HG03354 (cell line): ENCODE measurements around the gene TRPV2.
"Not testable (repeated sequence)": the region's sequence is repeated elsewhere in the genome, so short reads cannot be mapped to it uniquely, and the experiment has no call there.

Source experiments
- ATAC-seq: cut with Tn5 transposase; IDR thresholded peaks from one replicate; pipeline ENCODE4 v1.9.1; 2021; ENCODE audit warnings: mild to moderate bottlenecking; ENCODE audit not compliant: unreplicated experiment, poor library complexity, severe bottlenecking

TRPV2 gene

DNA sequence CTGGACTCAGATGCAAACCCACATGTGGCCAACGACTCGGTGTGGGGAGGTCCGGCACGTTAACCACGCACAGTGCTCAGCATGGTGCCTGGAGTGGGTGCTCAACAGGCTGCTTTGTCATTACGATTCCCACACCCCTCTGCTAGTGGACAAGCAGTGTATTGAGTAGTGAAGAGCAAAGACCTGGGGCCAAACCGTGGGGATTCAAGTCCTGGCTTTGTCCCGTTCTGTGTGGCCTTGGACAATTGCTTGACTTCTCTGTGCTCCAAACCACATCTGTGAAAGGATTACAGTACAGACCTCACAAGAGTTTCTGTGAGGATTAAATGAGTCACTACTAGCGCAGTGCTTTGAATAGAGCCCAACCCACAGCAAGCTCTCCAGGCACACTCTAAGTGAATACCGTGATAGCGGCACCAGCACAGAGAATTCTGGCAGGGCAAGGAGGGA lies 33.8 kb downstream of the TRPV2 start:
- ATAC-seq, result no peak

DNA sequence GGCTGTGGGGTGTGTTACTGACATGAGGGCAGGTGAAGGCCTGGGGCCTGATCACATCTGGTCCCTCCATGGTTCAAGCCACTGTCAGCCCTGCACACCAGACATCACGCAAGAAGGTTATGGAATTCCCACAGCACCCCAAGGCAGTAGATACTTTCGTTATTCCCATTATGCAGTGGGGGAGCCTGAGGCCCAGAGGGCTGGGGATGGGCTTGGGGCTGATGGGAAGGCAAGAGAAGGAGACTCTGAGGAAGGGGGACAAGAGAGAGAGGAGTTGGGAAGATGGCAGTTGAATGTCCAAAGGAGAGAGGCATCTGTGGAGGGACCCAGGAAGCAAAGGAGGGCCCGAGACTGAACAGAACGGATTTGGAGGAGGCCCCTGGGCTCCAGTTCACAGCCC lies 34.7 kb downstream of the TRPV2 start:
- ATAC-seq, result no peak

DNA sequence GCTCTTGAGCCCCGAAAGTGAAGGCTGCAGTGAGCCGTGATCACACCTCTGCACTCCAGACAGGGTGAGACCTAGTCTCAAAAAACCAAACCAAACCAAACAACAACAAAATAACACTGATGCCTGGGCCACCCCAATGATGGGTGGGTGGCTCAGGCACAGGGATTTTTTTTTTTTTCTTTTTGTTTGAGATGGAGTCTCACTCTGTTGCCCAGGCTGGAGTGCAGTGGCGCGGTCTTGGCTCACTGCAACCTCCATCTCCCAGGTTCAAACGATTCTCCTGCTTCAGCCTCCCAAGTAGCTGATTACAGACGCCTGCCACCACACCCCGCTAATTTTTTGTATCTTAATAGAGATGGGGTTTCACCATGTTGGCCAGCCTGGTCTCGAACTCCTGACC lies 36.9 kb downstream of the TRPV2 start:
- ATAC-seq, result not testable (repeated sequence)

DNA sequence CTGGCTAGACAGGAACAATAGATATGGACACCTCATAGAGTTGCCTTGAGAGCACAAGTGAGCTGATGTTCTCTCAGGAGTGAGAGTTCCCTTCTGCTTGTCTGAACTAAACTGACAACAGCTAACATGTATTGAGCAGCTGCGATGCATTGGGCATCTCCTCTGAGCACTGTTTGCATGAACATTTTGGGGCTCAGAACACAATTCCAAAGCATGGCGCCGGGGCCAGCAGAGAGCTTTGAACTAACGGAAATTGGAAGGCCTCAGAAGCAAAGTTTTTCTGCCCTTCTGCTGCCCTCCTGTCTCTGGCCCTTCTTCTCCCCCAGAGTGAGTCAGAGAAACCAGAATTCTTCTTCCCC lies 38.1 kb downstream of the TRPV2 start:
- ATAC-seq, result no peak

DNA sequence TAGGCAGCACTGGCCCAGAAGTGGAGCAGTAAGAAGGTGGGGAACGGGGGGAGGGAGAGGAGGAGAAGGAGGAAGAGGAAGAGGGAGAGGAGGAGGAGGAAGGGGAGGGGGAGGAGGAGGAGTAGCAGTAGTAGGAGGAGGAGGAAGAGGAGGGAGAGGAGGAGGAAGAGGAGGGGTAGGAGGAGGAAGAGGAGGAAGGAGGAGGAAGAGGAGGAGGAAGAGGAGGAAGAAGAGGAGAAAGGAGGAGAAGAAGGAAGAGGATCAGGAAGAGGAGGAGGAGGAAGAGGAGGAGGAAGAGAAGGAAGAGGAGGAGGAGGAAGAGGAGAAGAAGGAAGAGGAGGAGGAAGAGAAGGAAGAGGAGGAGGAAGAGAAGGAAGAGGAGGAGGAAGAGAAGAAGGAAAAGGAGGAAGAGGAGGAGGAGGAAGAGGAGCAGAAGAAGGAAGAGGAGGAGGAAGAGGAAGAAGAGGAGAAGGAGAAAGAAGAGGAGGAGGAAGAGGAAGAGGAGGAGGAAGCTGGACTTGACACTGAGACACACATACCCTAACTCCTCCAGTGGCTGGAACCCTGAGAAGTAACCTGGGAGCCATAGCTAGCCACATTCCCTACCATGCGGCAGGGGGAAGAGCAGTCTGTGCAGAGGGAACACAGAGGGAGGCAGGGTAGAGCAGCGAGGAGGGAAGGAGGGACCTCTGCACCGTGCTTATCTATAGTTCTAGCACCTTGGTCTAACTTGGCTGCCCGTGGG lies 40.8 kb downstream of the TRPV2 start:
- no peak for ATAC-seq

DNA sequence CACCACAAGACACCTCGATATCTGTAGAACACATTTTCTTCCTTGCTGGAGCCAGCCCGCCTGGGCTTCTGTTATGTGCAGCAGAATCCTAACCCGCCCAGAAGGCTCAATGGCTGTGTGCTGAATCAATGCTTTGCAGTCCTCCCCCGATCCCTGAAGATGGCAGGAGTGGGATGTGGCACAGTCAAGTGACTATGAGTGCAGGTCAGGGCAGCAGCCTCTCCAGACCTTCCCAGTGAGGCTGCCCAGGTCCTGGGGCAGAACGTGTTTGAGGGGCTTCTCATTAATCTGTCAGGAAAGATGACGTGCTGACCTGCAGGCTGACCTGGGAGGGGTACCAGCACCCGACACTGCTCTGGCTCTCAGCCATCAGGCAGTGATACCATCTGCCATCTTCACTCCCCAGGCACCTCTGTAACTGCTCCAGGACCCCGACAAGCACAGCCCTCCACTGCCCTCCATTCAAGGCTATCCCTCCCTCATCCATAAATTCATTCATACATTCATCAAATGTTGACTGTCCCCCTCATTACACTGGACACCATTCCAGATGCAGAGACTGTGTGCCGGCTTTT lies 41.5 kb downstream of the TRPV2 start:
- no peak for ATAC-seq

DNA sequence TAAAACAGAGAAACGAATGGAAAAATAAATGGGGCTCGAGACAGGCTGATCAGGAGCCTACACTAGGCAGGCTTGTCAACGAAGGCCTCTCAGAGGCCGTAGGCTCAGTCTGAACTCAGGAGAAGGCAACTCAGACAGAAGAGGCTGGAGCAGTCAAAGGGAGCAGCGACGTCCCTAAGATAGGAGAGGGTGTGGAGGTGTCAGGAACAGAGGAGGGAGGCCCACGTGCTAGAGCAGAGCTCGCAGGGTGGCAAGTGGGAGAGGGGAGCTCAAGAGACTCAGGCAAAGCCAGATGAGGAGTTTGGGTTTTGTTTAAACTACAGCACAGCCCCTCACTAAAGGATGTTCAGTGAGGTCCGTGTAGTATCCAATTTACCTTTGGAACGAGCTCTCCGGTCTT lies 43.9 kb downstream of the TRPV2 start:
- ATAC-seq, result no peak

DNA sequence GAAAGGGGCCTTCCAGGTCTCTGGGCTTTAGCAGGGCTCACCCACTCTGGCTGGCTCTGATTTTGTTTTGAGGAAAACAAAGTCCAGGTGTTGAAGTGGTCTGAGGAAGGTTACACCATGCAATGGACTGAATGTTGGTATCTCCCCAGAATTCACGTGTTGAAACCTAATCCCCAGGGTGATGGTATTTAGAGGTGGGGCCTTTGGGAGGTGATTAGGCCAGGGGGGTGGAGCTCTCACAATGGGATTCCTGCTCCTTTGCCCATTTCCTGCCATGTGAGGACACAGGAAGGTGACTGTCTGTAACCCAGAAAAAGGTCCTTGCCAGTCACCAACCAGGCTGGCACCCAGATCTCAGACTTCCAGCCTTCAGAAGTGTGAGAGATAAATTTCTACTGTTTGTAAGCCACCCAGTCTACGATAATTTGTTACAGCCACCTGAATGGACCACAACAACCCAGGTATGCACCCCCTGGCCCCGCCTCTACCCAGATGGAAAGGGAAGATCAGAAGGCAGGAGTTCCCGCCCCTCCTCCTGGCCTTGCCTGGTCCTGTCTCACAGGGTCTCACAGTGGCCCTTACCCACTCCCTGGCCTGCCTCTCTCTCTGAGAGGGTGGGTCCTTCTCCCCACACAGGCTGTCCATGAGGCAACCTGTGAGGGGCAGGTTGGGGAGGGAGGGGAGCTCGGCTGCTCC lies 44.6 kb downstream of the TRPV2 start:
- ATAC-seq, result no peak

DNA sequence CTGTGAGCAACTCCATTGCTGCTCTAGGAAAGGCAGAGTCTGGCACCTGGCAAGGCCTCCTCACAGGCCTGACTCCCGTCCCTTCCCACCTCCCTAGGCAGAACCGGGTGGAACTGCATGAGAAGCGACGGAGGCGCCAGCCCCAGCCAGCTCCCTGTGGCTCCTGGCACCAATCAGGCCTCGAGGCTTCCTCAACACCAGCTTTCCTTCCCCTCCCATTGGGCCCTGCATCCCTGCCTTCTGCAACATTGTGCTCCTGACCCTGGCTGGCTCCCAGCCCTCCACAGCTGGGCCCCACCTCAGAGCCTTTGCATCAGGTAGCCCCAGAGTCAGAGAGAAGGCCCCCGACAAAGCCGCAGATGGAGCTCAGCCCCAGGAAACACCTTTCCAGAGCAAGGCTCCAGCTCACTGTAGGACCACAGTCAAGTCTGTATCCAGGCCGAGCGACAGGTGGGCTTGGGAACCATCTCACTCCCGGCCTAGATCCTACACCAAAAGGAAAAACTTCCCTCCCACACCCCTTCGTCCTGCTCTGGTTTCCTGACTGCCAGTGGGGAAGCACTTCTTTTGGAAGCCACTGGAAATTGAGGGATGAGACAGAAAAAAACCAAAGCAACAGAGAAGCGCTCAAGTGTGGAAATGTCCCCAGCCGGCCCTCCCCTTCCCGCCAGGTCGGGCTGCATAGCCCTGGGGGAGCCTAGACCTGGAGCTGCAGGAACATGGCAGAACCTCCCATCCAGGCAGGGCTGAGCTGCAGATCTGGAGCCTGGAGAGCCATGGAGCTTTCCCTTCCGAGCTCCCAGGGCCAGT lies 45.6 kb downstream of the TRPV2 start:
- no peak for ATAC-seq

DNA sequence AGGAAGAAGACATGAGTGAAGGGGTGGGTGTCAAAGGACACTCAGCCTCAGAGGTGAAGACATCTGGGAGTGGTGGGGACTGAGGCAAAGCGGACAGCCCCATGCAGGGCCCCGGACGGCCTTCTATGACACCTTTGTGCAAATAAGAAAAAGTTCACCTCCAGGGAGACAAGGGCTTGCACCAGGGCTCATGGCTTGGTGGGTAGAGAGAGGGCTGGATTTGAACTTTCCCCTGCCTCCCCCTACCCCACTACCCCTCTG lies 46.2 kb downstream of the TRPV2 start:
- ATAC-seq, result no peak

DNA sequence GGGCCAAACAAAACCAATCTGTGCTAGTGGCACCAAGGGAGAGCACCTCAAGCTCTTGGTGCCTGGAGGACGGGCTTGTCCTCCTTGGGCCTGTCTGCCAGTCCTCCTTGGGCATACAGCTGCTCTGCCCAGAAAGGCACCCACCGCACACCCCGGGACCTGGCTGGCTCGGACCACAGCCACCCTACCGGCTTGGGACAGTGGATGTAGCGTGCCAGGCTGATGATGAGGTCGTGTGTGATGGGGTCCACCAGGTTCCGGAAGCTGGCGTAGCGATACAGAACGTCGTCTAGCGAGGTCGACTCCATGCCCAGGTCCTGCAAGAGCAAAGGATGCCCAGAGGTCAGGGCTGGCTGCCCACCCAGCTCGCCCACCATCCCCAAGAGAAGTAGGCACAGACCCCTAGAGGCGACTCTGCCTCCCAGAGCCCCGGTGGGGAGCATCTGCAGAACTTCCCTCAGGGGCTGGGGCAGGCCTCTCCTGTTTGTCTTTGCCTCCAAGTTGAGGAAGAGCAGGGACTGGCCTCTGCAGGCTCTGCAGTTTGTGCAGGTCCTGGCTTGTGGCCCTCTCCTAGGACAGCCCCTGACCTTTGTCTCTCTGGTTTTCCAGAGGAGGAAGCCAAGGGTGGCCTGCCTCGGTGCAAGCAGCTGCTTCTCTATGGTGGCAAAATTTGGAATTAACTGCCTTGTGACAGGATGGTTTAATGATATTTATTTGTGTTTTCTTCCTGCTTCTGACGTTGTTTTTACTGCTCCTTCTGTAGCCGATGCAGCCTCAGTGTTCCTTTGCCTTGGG lies 46.9 kb downstream of the TRPV2 start:
- no peak for ATAC-seq

DNA sequence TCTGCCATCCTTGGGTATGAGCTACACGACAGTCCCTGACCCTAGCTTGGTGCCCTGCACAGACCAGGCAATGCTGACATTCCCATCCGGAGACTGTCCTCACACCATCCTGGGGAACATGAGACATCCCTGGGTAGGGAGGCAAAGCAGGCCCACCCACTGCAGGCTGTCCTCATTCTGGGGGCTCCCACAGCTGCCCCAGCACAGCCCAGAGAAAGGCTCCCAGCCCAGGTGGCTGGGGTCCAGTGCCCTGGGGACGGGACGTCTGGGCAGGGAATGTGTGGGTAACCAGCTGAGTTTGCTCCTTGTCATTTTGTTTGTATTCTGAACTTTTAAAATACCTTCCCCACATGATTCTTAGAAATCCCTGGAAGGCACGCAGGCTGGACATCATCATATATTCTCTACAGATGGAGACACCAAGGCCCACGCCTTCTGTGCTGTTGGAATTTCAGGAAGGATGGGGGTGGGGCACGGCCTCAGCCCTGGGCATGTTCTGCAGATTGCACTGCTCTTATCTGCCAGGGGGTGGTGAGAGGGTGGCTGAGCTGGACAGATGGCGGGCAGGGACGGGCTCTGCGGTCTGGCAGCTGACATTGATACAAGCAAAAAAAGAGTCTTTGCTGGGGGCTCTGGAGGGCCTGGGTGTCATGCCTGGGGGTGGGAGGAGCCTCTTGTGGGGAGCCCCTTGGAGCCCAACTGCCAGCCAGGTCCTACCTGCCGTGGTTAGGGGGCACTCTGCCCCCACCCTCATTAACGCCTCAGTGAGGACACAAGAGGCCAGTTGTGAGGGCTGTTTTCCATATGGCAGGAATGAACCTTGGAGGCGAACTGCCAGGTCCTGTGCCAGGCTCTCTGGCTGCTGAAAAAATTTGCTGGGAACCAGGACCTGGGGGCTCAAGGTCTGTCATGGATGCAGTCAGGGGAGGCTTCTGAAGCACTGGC lies 48.3 kb downstream of the TRPV2 start:
- no peak for ATAC-seq

DNA sequence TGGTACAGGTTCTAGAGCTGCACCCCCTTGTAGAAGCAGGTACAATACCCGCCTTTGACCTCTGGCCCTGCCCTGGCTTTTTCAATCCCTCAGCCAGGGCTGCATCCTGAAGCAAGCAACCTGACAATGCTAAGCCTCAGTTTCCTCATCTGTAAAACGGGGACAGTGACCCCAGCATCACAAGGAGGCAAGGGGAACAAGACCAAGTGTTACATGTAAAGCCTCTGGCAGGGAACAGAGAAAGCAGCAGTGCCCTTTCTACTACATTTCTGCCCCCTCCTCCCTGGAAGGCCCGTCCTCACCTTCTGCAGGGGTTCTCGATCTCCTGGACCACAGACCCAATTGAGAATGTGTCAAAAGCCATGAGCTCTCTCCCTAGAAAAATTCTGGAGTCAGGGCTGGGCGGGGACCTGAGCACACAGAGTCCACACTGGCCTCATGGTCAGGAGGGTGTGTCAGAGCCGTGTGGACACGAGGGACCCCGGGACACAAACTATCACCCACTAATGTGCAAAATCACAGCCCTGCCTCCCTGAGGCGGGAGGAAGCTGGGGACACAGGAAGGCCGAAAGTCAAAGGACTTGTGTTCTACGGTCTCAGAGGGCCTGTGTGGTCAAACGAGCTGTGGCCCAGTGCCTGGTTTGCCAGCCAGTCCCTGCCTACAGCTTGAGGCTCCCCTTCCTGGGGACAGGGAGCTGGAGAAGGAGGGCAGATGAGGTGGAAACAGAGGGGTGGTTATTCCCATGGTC lies 49.1 kb downstream of the TRPV2 start:
- ATAC-seq, result no peak

DNA sequence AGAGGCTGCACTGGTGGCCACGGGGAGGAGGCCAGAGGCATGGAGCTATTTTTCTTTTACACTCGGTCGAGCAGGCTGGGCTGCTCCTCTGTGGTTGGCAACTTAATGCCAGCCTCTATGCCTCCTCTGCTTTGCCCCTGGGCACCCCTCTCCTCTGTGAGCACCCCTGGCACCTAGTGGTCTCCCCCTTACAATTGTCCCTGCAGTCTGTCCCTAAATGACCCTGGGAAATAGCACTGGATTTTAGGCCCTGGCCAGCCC lies 49.6 kb downstream of the TRPV2 start:
- no peak for ATAC-seq

DNA sequence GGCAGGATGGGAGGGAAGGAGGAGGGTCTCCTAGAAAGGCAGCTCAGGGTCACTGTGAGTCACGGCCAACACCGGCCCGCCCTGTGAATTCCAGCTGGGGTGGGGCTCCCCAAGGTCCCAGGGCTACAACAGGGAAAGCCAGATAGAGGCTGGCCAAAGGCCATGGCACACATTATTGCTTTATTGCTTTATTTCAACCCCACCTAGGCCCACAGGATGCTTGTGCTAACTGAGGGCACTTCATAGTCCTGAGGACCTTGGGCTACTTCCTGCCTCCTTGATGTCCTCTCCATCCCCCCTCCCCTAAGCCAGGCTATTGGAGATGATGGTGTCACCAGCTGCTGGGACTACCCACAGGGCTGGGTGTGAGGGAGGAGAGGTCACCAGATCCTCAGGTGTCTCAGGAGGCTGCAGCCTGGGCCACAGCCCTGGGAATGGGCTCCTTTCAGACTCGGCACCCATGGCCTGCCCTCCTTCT lies 50.5 kb downstream of the TRPV2 start:
- ATAC-seq, result no peak

DNA sequence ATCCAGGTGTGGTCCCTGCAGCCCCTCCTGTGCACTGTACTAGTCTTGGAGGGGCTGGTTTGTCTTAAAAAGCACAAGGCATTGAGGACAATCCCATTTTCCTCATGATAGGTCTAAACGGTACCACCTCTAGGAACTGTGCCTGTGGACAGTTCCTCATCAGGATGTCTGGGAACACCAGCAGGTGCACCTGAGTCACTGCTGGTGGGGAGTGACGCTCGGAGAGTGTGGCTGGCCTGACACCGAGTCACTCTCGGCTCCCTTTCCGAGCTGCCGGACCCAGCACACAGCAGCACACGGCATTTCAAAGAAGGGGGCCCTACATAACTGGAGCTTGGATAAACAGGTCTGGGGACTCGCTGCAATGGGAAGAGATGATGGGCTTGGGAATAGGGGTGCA lies 51.0 kb downstream of the TRPV2 start:
- ATAC-seq, result no peak

DNA sequence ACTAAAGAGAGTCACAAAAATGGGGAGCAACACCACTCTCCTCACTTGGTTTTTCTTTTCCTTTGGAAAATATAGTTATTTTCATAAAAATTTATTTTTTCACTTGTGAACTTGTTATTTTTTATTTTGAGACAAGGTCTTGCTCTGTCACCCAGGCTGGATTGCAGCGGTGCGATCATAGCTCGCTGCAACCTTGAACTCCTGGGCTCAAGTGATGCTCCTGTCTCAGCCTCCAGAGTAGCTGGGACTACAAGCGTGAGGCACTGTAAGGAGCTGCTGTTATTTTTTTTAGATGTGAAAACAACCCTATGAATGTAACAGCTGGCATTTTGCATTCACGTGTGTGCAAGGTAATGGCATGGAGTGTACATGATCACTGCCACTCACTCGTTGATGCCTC lies 51.7 kb downstream of the TRPV2 start:
- ATAC-seq, result no peak

DNA sequence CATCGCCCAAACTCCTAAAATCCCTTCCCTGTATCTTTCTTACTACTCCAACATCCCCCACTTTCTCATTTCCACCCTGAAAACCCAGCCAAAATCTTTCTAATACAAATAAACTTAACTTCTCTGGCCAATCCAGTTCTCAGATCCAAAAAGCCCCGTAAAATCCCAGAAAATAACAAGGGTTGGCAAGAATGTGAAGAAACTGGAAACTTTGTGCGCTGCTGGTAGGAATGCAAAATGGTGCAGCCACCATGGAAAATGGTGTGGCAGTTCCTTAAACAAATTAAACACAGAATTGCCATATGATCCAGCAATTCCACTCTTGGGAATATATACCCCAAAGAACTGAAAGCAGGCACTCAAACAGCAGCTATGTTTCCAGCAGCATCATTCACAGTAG lies 52.5 kb downstream of the TRPV2 start:
- ATAC-seq, result no peak
